Adrenal gland (tissue), 5 donors: ENCODE data around the gene CAPRIN1.

Source experiments
- POLR2A ChIP-seq, 2 donors: fragments of 450-650 bp; IDR thresholded peaks; one replicate each; pipeline ENCODE4 v1.6.1; 2017; ENCODE audit warnings: antibody characterized with exemption in 2 of 2, mild to moderate bottlenecking in 2 of 2, moderate library complexity in 1 of 2
- TF ChIP-seq, protein P1 (sequence below), 6 experiments: fragments of 450-650 bp in 4 of 6; fragments of 200-600 bp in 2 of 6; sonication (generic) in 1 of 6; IDR thresholded peaks; 1 replicate in 5 of 6; 2 replicates in 1 of 6; pipeline versions ENCODE4 v1.5.1 to v1.8.0; 2016 to 2021; ENCODE audit warnings: antibody characterized with exemption in 6 of 6, mild to moderate bottlenecking in 2 of 6, moderate library complexity in 1 of 6
- donor health status: DM: no; HTN: no; CAD: no.

GRCh38 chr11:34146866-34147265 lies 95.3 kb downstream of the CAPRIN1 start:
- TF ChIP-seq, protein P1, sequence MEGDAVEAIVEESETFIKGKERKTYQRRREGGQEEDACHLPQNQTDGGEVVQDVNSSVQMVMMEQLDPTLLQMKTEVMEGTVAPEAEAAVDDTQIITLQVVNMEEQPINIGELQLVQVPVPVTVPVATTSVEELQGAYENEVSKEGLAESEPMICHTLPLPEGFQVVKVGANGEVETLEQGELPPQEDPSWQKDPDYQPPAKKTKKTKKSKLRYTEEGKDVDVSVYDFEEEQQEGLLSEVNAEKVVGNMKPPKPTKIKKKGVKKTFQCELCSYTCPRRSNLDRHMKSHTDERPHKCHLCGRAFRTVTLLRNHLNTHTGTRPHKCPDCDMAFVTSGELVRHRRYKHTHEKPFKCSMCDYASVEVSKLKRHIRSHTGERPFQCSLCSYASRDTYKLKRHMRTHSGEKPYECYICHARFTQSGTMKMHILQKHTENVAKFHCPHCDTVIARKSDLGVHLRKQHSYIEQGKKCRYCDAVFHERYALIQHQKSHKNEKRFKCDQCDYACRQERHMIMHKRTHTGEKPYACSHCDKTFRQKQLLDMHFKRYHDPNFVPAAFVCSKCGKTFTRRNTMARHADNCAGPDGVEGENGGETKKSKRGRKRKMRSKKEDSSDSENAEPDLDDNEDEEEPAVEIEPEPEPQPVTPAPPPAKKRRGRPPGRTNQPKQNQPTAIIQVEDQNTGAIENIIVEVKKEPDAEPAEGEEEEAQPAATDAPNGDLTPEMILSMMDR (IDR thresholded peaks at IDR 0.05) = no peak
- TF ChIP-seq POLR2A (IDR thresholded peaks at IDR 0.05) = no peak
